OCI-LY7 (cell line): ENCODE measurements around the gene CRTC2. TPM values are rescaled to one million over a fixed set of nuclear protein-coding genes. Genes with fewer than 3 reads are reported as not detected.
A peak's percentile ranks its signal among the peaks of the same experiment; 100 is the strongest.

Experiments
- BruUV-seq: library from RNA; stranded (reverse); fragments of 400-500 nt; replicated peaks from 2 replicates; lab custom pipeline; 2021; lab: Mats Ljungman, UMichigan
- CTCF ChIA-PET: fragments of 300-600 bp; sonication (Branson Sonifier 250); formaldehyde crosslinking; loops from one replicate; lab custom pipeline; 2022; ENCODE audit warnings: antibody characterized with exemption; ENCODE audit not compliant: unreplicated experiment; lab: Charles Lee
- POLR2A ChIA-PET: fragments of 300-600 bp; sonication (Branson Sonifier 250); formaldehyde crosslinking; loops from one replicate; lab custom pipeline; 2022; ENCODE audit warnings: antibody characterized with exemption; lab: Charles Lee
- DNase-seq: peaks from one replicate; pipeline ENCODE4 v3.0.0-alpha.2; 2015; ENCODE audit warnings: low spot score
- H2AFZ ChIP-seq: fragments of 200-600 bp; sonication (generic), shearing (Covaris generic); 2 replicates; pipeline ENCODE4 v1.6.1; 2014; ENCODE audit warnings: mild to moderate bottlenecking, antibody characterized with exemption, low read length, moderate library complexity
- H3K27ac ChIP-seq: fragments of 200-600 bp; sonication (generic); 2 replicates; pipeline ENCODE4 v1.5.1; 2014; ENCODE audit warnings: mixed run types, low read depth, mild to moderate bottlenecking, moderate library complexity, low read length, inconsistent platforms; ENCODE audit not compliant: poor library complexity, severe bottlenecking
- H3K36me3 ChIP-seq: fragments of 200-600 bp; sonication (generic); 2 replicates; pipeline ENCODE4 v1.6.1; 2014; ENCODE audit warnings: mild to moderate bottlenecking, antibody characterized with exemption, low read length, moderate library complexity, mixed read lengths; ENCODE audit not compliant: insufficient read depth
- H3K4me1 ChIP-seq: fragments of 200-600 bp; sonication (generic); 2 replicates; pipeline ENCODE4 v1.5.1; 2014; ENCODE audit warnings: mild to moderate bottlenecking, low read length; ENCODE audit not compliant: insufficient read depth, poor library complexity, severe bottlenecking
- H3K4me2 ChIP-seq: fragments of 200-600 bp; sonication (generic); 2 replicates; pipeline ENCODE4 v1.6.1; 2014; ENCODE audit warnings: mild to moderate bottlenecking, low read length
- H3K4me3 ChIP-seq: fragments of 200-600 bp; sonication (generic); 2 replicates; pipeline ENCODE4 v1.5.1; 2014; ENCODE audit warnings: mild to moderate bottlenecking, low read depth, low read length; ENCODE audit not compliant: poor library complexity, severe bottlenecking
- H3K79me2 ChIP-seq: fragments of 200-600 bp; sonication (generic); 2 replicates; pipeline ENCODE4 v1.6.1; 2016; ENCODE audit warnings: low read depth, mild to moderate bottlenecking, low read length, moderate library complexity, mixed read lengths; ENCODE audit not compliant: insufficient read depth
- H3K9me2 ChIP-seq: fragments of 200-600 bp; sonication (generic); 2 replicates; pipeline ENCODE4 v1.6.1; 2016; ENCODE audit warnings: mild to moderate bottlenecking, low read length, mixed read lengths; ENCODE audit not compliant: insufficient read depth
- H3K9me3 ChIP-seq: fragments of 200-600 bp; sonication (generic); 2 replicates; pipeline ENCODE4 v1.6.1; 2014; ENCODE audit warnings: mild to moderate bottlenecking, mixed run types, low read length, mixed read lengths
- H4K20me1 ChIP-seq: fragments of 200-600 bp; sonication (generic); 2 replicates; pipeline ENCODE4 v1.6.1; 2014; ENCODE audit warnings: mild to moderate bottlenecking, antibody characterized with exemption, low read length, moderate library complexity, mixed read lengths; ENCODE audit not compliant: insufficient read depth
- EZH2phosphoT487 ChIP-seq: fragments of 200-600 bp; sonication (generic); IDR thresholded peaks from 2 replicates; pipeline ENCODE4 v1.6.1; 2018; ENCODE audit warnings: low read depth, borderline replicate concordance, mild to moderate bottlenecking, mixed run types, antibody characterized with exemption, low read length, moderate library complexity, mixed read lengths
- intact Hi-C: fragments of 100-400 bp; cut with micrococcal nuclease; formaldehyde crosslinking; loops from one replicate; pipeline ENCODE4 v1.10.0; 2022; ENCODE audit not compliant: unreplicated experiment
- total RNA-seq, 2 experiments: library from RNA; depleted of rRNA in 1 of 2; stranded (reverse); fragments of >200 nt in 1 of 2; shearing (Covaris generic) in 1 of 2; gene quantifications; 2 replicates each; pipeline ENCODE4 v1.2.3, GENCODE V29; 2014 to 2022
- TF ChIP-seq, protein P1 (sequence below): fragments of 200-600 bp; sonication (generic); conservative IDR thresholded peaks from 2 replicates; pipeline ENCODE4 v1.5.1; 2014; ENCODE audit warnings: mild to moderate bottlenecking, antibody characterized with exemption, low read length, moderate library complexity, mixed read lengths

CRTC2 gene
- total RNA-seq, 2 experiments from 2014 or later: 15.6 to 65.6 TPM

DNA sequence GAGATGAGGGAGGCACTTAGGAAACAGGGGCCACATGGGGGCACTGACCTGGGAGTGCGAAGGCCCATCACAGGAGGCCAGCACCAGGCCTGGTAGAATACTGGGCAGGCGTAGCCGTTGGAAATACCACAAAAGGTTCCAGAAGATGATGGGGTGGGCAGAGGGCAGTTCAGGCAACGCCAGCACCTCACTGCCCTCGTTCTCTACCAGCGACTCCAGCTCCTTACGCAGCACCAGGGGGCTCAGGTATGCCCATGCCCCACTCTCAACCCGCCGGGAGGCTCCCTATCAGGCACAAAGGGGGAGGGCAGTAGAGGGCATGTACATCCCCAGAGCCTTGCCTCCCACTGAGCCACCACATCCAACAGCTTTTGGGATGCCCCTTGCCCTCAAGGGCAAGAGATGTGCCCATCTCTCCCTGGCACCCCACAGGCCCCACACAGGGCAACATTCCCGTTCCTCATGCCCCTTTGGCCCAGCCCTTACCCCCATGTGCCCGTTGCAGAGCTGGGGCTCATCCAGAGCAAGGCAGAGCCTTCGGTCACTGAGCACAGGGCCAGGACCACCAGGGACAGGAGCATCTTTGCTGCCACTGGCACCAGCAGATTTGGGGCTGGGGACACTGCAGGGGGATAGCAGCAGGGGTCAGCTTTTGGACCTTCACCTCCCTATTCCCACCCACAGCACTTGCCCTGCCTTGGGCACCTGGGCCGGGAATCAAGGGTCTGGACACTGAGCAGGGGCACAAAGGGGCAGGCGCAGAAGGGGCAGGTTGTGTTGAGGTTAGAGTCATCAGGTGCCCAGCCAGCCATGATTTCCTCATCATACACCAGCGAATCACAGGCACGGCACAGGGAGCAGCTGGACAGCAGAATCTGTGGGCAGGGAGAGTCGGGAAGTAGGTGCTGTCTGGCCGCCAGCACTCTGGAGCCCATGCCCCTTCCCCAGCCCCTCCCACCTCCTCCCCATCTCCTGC, 26.0 kb downstream of the CRTC2 start:
- BruUV-seq: no TSS peak
- Histone ChIP-seq H3K9me3 (no peaks in the 10 kb centered on the region), H3K4me2 (no peak overlapping the region), H3K36me3 (peaks cover 79% of the 10 kb centered on the region), H2AFZ (no peak overlapping the region), H3K27ac (no peak overlapping the region), H3K9me2 (no peaks in the 10 kb centered on the region), H3K79me2 (no peaks in the 10 kb centered on the region), H3K4me3 (no peak overlapping the region), H4K20me1 (no peaks in the 10 kb centered on the region), H3K4me1 (no peaks in the 10 kb centered on the region)
- intact Hi-C loops: no loop called here
- CTCF ChIA-PET: no interaction called here
- DNase-seq: no peak
- no peak for TF ChIP-seq EZH2phosphoT487
- TF ChIP-seq, protein P1, sequence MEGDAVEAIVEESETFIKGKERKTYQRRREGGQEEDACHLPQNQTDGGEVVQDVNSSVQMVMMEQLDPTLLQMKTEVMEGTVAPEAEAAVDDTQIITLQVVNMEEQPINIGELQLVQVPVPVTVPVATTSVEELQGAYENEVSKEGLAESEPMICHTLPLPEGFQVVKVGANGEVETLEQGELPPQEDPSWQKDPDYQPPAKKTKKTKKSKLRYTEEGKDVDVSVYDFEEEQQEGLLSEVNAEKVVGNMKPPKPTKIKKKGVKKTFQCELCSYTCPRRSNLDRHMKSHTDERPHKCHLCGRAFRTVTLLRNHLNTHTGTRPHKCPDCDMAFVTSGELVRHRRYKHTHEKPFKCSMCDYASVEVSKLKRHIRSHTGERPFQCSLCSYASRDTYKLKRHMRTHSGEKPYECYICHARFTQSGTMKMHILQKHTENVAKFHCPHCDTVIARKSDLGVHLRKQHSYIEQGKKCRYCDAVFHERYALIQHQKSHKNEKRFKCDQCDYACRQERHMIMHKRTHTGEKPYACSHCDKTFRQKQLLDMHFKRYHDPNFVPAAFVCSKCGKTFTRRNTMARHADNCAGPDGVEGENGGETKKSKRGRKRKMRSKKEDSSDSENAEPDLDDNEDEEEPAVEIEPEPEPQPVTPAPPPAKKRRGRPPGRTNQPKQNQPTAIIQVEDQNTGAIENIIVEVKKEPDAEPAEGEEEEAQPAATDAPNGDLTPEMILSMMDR: no peak
- POLR2A ChIA-PET: no interaction called here

DNA sequence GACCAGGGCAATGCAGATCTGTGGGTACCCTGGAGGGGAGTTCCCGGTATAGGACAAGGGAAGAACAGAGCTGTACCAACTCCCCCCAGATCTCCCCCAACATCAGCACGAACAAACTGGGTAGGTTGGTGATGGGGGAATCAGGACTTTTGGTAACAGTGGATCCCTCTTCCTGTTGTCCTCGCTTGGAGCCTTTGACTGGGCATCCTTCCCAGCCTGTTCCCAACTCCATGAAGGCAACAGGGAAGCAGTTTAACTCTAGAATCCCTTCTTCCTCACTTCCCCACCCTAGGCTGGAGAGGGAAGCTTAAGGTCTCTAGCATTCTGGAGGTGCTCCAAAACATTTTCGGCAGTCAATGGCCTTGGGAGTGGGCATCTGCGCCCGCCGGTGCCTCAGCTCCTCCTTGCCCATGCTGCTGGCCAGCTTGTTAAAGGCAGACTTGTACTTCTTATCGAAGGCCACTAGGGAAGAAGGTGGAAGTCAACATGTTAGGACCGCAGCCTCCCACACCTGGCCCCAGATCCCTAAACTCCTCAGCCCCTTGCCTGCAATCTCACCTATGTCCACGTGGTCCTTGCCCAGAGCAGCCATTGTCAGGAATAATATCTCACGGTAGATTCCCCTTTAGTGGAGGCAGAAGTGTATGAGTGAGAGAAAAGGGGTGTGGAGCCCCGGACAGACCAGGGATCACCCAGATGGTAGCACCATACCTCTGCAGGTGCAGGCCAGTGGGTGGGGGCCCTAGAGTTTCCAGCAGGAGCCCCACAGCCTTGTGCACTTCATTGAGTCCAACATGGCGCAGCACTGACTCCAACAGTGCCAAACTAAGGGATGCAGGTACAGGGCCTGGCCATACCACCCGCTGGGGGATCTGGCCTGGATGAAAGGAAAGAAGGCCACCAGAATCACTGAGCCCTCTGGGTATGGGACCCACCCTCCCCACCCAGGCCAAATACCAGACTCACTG, 28.1 kb downstream of the CRTC2 start:
- no peaks in the 10 kb centered on the region for H3K9me3 ChIP-seq
- no peak for DNase-seq
- no peak overlapping the region for H3K27ac ChIP-seq
- no peaks in the 10 kb centered on the region for H4K20me1 ChIP-seq
- no peaks in the 10 kb centered on the region for H3K79me2 ChIP-seq
- TF ChIP-seq, protein P1: 0 out of 2 replicates have a peak, but pooled peaks have one; percentile 14
- no peak for TF ChIP-seq EZH2phosphoT487
- BruUV-seq: no TSS peak
- no peak overlapping the region for H3K4me3 ChIP-seq
- intact Hi-C loops: no loop called here
- no peak overlapping the region for H3K4me2 ChIP-seq
- ChIA-PET CTCF (no interaction called here), POLR2A (interaction anchor here (0.6 to 3.0 kb wide), 2 partner anchors 9 to 15 kb away, joined by 3 to 12 read pairs; no protein-coding TSS in a partner anchor)
- H3K9me2 ChIP-seq: no peaks in the 10 kb centered on the region
- H3K4me1 ChIP-seq: no peaks in the 10 kb centered on the region
- H3K36me3 ChIP-seq: peaks cover 57% of the 10 kb centered on the region
- no peak overlapping the region for H2AFZ ChIP-seq
